A673 (cell line): ENCODE measurements around the gene CAP2. TPM values are rescaled to one million over a fixed set of nuclear protein-coding genes. Genes with fewer than 3 reads are reported as not detected.

Experiments used
- BruUV-seq: library from RNA; stranded (reverse); fragments of 400-500 nt; replicated peaks from 2 replicates; lab custom pipeline; 2021; lab: Mats Ljungman, UMichigan
- CTCF ChIA-PET: fragments of 300-600 bp; sonication (Branson Sonifier 250); formaldehyde crosslinking; loops from one replicate; lab custom pipeline; 2022; ENCODE audit warnings: antibody characterized with exemption; lab: Charles Lee
- POLR2A ChIA-PET: fragments of 300-600 bp; sonication (Branson Sonifier 250); formaldehyde crosslinking; loops from one replicate; lab custom pipeline; 2022; ENCODE audit warnings: antibody characterized with exemption; ENCODE audit not compliant: low non-redundant PET; lab: Charles Lee
- DNase-seq: peaks from one replicate; pipeline ENCODE4 v3.0.0-alpha.2; 2015; ENCODE audit warnings: low spot score
- H3K27ac ChIP-seq: fragments of 200-600 bp; sonication (generic); 2 replicates; pipeline ENCODE4 v1.5.1; 2016; ENCODE audit warnings: mixed run types, low read depth, mild to moderate bottlenecking, mixed read lengths, antibody characterized with exemption, low read length; ENCODE audit not compliant: poor library complexity, severe bottlenecking
- H3K27me3 ChIP-seq: fragments of 200-600 bp; sonication (generic); replicated peaks from 2 replicates; pipeline ENCODE4 v1.6.1; 2017; ENCODE audit warnings: mixed run types, low read depth, mild to moderate bottlenecking, mixed read lengths, antibody characterized with exemption, low read length; ENCODE audit not compliant: insufficient read depth, poor library complexity
- H3K36me3 ChIP-seq: fragments of 200-600 bp; sonication (generic); 2 replicates; pipeline ENCODE4 v1.6.1; 2016; ENCODE audit warnings: mixed run types, mild to moderate bottlenecking, mixed read lengths, antibody characterized with exemption, low read length; ENCODE audit not compliant: insufficient read depth, poor library complexity, severe bottlenecking
- H3K4me1 ChIP-seq: fragments of 200-600 bp; sonication (generic); 2 replicates; pipeline ENCODE4 v1.6.1; 2017; ENCODE audit warnings: mixed run types, mild to moderate bottlenecking, mixed read lengths, antibody characterized with exemption, low read length; ENCODE audit not compliant: insufficient read depth, poor library complexity, severe bottlenecking
- H3K4me3 ChIP-seq: fragments of 200-600 bp; sonication (generic); 2 replicates; pipeline ENCODE4 v1.5.1; 2016; ENCODE audit warnings: low read depth, mixed run types, mild to moderate bottlenecking, mixed read lengths, low read length; ENCODE audit not compliant: poor library complexity, severe bottlenecking
- H3K9me3 ChIP-seq: fragments of 200-600 bp; sonication (generic); 2 replicates; pipeline ENCODE4 v1.6.1; 2016; ENCODE audit warnings: mixed run types, low read depth, mild to moderate bottlenecking, mixed read lengths, antibody characterized with exemption, low read length; ENCODE audit not compliant: poor library complexity, severe bottlenecking
- CTCF ChIP-seq: fragments of 300-800, 200-600 bp; sonication (generic); conservative IDR thresholded peaks from 2 replicates; pipeline ENCODE4 v1.5.1; 2017; ENCODE audit warnings: low read depth, mild to moderate bottlenecking, antibody characterized with exemption, low read length, moderate library complexity, mixed read lengths
- EZH2 ChIP-seq: fragments of 200-600 bp; sonication (generic); IDR thresholded peaks from 2 replicates; pipeline ENCODE4 v1.6.1; 2017; ENCODE audit warnings: borderline replicate concordance, low read depth, mild to moderate bottlenecking, mixed read lengths, antibody characterized with exemption, low read length; ENCODE audit not compliant: poor library complexity, severe bottlenecking
- intact Hi-C: fragments of 100-400 bp; cut with micrococcal nuclease; formaldehyde crosslinking; loops from one replicate; pipeline ENCODE4 v1.10.0; 2022; ENCODE audit not compliant: unreplicated experiment
- total RNA-seq: library from RNA; stranded (reverse); gene quantifications from 2 replicates; pipeline ENCODE4 v1.2.3, GENCODE V29; 2021

The CAP2 gene
- total RNA-seq, 1 experiment from 2014 or later = 20.8 TPM

GRCh38 chr6:17480476-17480875 is 87.1 kb downstream of the CAP2 start:
- Histone ChIP-seq H3K4me1 (peaks cover 13% of the 10 kb centered on the region), H3K27ac (no peak overlapping the region), H3K4me3 (no peak overlapping the region), H3K36me3 (no peaks in the 10 kb centered on the region), H3K9me3 (no peaks in the 10 kb centered on the region), H3K27me3 (no peaks in the 10 kb centered on the region)
- no TSS peak for BruUV-seq
- intact Hi-C loops = no loop called here
- CTCF ChIA-PET = interaction anchor here (0.7 kb wide), 1 partner anchor 25 kb away, joined by 3 read pairs; no protein-coding TSS in a partner anchor
- POLR2A ChIA-PET = no interaction called here
- TF ChIP-seq CTCF = no peak
- TF ChIP-seq EZH2 = no peak
- DNase-seq = no peak

- intact Hi-C loops = no loop called here
- Histone ChIP-seq H3K4me1 (no peaks in the 10 kb centered on the region), H3K9me3 (no peaks in the 10 kb centered on the region), H3K27ac (no peak overlapping the region), H3K4me3 (no peak overlapping the region), H3K27me3 (no peaks in the 10 kb centered on the region), H3K36me3 (no peaks in the 10 kb centered on the region)
- POLR2A ChIA-PET = no interaction called here
- CTCF ChIA-PET = no interaction called here
- DNase-seq = no peak
- TF ChIP-seq CTCF = no peak
- no TSS peak for BruUV-seq
Measured at GRCh38 chr6:17482711-17483110, 89.3 kb downstream of the CAP2 start.

GRCh38 chr6:17483391-17484016 is 90.1 kb downstream of the CAP2 start:
- CTCF ChIA-PET = no interaction called here
- Histone ChIP-seq H3K4me1 (no peaks in the 10 kb centered on the region), H3K9me3 (no peaks in the 10 kb centered on the region), H3K36me3 (no peaks in the 10 kb centered on the region), H3K27ac (no peak overlapping the region), H3K27me3 (no peaks in the 10 kb centered on the region), H3K4me3 (no peak overlapping the region)
- POLR2A ChIA-PET = no interaction called here
- DNase-seq = no peak
- no peak for TF ChIP-seq EZH2
- intact Hi-C loops = no loop called here
- no TSS peak for BruUV-seq
